H54 (cell line): ENCODE data around the gene ZNHIT6.

ENCODE experiments used
- DNase-seq: peaks from one replicate; pipeline ENCODE4 v3.0.0; 2011; ENCODE audit warnings: low spot score, mixed read lengths; ENCODE audit not compliant: insufficient read length
- FAIRE-seq: peaks from 3 replicates; lab custom pipeline; 2011; peaks lifted over from hg19 to GRCh38; lab: Jason Lieb, UNC
- POLR2A ChIP-seq: IDR thresholded peaks from 2 replicates; pipeline ENCODE4 v1.6.1; 2011; ENCODE audit warnings: low read depth, mild to moderate bottlenecking, low read length

The ZNHIT6 gene

GRCh38 chr1:85604298-85604997, 103.8 kb downstream of the ZNHIT6 start:
- FAIRE-seq: no peak
- DNase-seq: no peak
- no peak for TF ChIP-seq POLR2A

GRCh38 chr1:85603086-85603880, 105.0 kb downstream of the ZNHIT6 start:
- TF ChIP-seq POLR2A: no peak

GRCh38 chr1:85602571-85602970, 105.7 kb downstream of the ZNHIT6 start:
- no peak for TF ChIP-seq POLR2A
- no peak for DNase-seq
- FAIRE-seq: no peak

More at GRCh38 chr1:85603086-85603880, 105.0 kb downstream of the ZNHIT6 start:
- DNase-seq: no peak
- no peak for FAIRE-seq

DNA sequence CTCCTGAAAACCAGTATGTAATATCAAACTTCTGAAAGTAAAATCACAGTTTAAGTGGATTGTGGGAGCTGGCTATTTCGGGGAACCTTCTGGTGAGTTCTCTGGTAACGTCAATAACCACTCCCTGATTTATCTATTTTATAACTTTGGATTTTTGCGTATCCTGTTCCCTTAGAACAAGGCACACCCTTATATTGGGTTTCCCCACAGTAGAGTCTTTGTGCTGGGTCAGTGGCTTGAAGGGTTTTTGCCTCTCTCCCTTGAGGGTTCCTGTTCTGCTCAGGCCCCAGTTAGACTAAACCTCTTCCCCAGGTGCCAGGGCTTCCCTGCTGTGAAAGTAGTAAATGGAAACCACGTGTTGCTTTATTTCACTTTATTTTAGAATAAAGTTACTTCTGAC, 106.3 kb downstream of the ZNHIT6 start:
- FAIRE-seq: no peak
- no peak for DNase-seq
- TF ChIP-seq POLR2A: no peak

DNA sequence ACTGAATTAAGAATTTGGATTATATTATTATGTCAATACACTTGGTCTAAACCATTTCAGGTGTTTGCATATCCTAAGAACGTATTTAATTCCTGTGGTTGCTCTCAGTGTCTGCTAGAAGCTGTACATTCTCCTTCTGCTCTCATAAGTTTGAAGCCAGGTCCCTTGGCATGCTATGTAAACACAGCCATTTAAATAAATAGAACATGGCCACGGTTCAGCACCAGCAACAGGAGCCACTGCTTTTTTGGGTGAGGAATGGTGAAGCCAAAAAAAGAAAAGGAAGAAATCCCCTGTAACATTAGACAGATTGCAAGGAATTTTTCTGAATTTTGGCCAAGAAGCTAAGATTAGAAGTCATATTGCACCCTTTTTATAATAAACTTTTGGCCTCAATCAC, 108.6 kb downstream of the ZNHIT6 start:
- no peak for DNase-seq
- TF ChIP-seq POLR2A: no peak
- no peak for FAIRE-seq
